GM18511 (cell line): ENCODE results near the gene ZBTB8OS.

ENCODE experiments used
- ATAC-seq: cut with Tn5 transposase; IDR thresholded peaks from one replicate; pipeline ENCODE4 v1.9.1; 2021; ENCODE audit warnings: mild to moderate bottlenecking, moderate library complexity; ENCODE audit not compliant: unreplicated experiment

The ZBTB8OS gene

DNA sequence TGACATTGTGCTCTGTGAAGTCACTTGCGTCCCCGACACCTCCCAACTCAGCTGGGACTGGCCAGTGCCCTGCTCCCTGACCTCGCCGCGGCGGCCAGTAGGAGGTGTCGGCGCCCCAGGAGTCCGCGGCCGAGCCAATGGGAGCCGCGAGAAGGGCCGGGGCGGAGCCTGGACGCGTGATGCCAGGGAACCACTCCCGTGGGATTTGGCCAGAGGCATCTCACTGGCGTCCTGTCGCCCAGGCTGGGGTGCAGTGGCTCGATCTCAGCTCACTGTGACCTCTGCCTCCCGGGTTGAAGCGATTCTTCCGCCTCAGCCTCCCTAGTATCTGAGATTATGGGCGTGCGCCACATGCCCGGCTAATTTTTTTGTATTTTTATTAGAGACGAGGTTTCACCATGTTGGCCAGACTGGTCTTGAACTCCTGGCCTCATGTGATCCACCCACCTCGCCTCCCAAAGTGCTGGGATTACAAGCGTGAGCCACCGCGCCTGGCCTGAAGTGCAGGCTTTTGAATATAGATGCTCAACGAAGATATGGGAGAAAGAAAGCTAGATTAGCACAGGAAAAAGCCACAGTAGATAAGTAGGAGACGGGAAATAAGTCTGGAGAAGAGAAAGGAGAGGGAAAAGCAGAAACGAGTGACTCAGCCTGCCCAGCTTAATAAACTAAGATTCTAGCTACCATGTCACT lies 38.0 kb downstream of the ZBTB8OS start:
- ATAC-seq, result peak; percentile 49

DNA sequence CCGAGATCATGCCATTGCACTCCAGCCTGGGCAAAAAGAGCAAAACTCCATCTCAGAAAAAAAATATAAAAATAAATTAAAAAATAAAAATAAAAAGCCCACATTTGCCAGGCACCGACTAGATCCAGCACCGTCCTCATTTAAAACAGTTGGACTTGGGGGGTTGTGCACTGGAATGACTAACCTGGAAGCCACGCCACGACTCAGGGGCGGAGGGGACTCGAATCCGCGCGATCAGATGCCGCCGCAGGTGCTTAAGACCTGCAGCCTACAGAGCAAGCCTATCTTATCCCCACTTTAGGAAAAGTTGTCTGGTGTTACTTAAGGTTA lies 38.5 kb downstream of the ZBTB8OS start:
- ATAC-seq, result no peak

DNA sequence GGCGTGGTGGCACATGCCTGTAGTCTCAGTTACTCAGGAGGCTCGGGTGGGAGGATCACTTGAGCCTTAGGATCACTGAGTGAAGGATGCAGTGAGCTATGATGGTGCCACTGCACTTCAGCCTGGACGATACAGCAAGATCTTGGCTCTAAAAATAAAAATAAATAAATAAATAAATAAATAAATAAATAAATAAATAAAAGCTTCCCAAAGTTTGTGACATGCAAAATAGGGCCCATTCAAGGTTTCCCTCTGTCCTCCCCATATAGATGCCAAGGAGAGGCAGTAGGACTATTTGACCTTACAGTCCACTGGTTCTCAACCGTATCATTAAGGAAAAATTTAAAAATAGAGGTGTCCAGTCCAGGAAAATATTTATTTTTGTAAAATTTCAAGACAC lies 41.2 kb downstream of the ZBTB8OS start:
- ATAC-seq, result no peak

DNA sequence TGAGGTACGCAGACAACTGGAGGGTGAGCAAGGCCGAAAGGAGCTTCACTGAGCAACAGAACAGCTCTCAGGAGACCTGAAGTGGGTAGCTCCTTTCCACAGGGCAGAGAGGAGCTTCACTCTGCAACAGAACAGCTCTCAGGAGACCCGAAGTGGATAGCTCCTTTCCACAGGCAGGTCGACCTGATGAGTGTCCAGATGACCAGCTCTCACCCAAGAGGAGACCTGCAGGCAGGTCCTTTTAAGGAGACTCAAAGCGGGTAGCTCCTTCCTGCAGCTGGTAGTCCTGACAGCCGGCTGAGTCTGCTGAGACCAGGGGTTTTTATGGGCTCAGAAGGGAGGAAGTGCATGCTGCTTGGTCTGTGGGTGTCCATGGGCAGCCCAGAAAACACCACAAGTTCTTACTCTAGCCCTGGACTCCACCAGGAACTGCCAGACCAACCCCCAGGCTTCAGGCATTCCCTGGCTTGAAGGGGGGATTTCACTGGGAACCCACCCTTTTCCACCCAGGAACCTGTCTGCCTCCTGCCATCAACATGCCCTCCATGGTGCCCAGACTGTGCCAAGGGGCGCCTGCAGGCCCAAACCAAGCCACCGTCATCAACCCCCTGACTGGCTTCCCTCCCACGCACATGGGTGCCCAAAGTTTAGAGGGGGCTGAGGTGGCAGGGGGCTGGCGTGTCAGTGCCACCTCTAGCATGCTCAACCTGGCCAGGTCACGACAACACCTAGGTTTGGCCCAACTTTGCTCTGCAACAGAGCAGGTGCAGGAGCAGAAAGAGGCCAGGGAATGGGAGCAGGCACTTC lies 43.6 kb downstream of the ZBTB8OS start:
- ATAC-seq, result no peak

DNA sequence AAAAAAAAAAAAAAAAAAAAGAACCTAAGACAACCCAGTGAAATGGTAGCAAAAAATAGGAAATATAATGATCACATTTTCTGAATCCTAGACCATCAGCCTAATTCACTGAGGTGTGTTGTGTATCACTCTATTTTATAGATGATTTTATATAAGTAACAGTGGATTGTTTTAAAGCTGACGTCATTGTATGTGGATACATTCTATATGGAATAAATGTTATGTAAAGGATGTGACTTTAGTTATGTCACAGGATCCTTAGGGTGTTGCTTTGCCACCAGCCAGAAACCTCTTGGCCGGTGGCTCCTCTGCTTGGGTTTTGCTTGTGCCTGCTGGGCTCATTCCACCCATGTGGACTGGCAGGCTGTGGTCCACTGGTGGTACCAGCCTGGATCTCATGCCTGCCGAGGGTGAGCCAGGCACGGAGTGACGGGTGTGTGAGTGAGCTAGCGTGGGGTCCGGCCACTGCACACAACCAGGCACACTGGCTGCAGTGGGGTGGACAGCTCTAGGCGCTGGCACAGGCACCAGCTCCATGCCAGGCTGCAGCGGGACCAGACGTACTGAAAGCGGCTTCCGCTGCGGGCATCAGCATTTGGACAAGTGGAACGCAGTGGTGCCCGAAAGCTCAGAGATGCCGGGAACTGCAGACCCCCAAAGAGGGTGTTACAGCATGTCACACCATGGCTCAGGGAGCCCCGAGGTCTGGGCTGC lies 44.5 kb downstream of the ZBTB8OS start:
- no peak for ATAC-seq

DNA sequence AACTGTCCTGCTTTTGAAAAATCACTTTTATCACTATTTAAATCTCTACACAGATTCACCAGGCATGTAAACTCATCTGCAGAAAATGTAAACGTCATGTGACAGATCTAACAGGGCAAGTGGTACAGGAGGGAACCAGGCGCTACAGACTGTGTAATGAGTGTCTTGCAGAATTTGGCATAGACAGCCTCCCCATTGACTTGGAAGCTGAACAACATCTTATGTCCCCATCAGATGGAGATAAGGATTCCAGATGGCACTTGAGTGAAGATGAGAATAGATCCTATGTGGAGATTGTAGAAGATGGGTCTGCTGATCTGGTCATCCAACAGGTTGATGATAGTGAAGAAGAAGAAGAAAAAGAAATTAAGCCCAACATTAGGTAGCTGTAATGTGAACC lies 50.3 kb downstream of the ZBTB8OS start:
- ATAC-seq, result no peak

DNA sequence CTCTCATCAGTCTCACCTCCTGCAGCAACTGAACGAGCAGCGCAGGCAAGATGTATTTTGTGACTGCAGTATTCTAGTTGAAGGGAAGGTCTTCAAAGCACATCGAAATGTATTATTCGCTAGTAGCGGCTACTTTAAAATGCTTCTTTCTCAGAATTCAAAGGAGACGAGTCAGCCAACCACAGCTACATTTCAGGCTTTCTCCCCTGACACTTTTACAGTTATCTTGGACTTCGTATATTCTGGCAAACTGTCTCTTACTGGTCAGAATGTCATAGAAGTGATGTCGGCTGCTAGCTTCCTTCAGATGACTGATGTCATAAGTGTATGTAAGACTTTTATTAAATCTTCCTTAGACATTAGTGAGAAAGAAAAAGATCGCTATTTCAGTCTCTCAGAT lies 57.4 kb downstream of the ZBTB8OS start:
- ATAC-seq, result no peak

DNA sequence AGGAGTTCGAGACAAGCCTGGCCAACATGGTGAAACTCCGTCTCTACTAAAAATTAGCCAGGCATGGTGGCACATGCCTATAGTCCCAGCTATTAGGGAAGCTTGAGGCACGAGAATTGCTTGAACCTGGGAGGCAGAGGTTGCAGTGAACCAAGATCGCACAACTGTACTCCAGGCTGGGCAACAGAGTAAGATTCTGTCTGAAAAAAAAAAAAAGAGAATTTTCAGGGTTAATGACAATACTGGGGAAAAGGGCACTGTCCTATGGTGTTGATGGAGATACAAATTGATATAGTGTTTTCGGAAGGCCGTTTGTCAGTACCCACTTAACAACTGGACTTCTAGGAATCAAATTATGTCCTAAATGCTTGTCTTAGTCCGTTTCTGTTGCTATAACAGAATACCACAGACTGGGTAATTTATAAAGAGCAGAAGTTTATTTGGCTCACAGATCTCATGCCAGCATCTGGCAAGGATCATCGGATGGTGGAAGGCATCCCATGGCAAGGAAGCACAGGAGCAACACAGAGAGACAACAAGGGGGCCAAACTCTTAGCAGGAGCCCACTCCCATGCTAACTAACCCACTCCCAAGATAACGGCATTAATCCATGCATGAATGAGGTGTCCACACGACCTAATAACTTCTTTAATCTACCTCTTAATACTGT lies 69.9 kb downstream of the ZBTB8OS start:
- no peak for ATAC-seq
